DMS79 (cell line): ENCODE results near the gene SRSF3.
"Not testable (repeated sequence)": the region's sequence is repeated elsewhere in the genome, so short reads cannot be mapped to it uniquely, and the experiment has no call there.

Experiments
- DNase-seq: peaks from one replicate; lab custom pipeline; 2025; lab: John Stamatoyannopoulos, UW

The SRSF3 gene

DNA sequence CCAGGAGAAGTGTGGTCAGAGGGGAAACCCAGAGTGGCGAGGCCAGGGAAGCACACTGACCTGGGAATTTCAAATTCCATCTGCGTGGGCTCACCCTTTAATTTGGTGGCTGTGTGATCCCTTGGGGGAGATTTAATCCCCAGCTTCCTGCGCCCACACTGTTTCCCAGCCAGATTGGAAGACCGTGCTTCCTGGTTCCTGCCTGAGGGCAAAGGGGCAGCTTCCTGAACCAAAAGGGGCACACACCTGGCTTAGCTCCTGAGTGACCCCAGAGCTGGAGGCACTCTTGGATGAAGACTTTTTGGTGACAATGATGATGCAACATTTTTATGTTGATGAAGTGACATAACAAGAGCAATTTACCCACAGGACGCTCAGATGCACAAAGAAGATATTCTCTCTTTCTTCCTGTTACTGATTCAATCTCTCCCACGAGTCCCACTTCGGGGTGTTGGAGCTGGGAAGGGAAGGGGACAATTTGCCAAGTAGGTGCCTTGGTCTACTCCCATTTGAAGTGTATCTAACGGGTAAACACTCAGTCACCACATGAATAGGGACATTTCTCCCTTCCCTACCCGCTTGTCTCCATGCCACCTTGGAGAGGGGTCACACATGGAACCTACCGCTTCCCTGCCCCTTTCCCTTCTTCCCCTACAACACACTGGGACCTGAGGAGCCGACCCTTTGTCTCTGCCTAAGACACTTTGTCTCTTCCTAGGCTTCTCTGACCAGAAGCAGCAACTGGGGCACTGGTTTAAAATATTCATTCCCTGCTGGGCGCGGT, 55.7 kb downstream of the SRSF3 start:
- DNase-seq: no peak

DNA sequence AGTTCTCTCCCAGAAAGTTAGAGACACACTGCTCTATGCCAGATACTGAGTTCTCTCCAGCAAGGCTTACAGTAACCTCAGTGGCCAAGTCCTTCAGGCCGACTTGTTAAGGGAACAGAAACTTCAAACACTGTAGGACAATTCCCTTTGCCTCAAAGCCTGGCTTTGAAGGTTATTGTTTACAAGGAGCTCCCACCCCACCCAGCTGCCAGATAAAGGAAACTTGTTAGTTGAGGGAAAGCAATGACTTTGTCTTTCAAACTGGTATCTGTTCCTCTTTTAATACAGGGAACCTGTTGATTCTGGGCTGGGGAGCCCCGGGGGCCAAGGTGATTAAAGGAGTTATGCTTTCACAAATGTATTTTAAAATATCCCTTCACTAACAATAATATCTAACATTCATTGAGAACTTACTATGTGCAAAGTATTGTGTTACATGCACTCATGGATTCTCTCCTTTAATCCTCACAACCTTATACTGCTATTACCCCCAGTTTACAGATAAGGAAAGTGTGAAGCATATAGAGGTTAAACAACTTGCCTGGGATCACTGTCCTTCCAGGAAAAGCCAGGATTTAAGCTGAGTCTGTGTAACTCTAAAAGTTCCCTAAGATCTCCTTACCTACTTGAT, 56.8 kb downstream of the SRSF3 start:
- no peak for DNase-seq

DNA sequence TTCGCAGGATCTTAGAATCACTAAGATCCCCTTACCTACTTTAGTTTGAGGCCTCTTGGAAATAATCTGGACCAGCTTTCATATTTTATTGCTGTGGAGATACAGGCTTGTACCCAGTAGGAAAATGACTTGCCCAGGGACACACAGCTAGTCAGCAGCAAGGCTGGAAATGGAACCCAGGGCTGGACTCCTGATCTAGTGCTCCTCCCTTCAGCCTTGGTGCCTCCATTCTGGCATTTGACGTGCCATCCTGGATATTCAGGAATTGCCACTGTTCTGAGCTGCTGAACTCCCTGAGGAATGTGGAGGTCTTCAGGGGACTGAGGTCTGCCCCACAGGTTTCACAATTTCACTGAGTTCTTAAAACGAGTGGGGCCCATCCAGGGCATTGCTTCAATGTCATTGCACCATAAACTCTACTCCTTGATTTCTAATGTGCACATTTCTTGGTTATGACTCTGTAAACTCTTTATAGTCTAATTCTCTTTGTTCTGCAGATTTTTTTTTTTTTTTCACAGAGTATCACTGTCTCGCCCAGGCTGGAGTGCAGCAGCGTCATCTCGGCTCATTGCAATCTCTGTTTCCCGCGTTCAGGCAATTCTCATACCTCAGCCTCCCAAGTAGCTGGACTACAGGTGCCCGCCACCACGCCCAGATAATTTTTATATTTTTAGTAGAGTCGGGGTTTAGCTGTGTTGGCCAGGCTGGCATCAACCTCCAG, 57.7 kb downstream of the SRSF3 start:
- DNase-seq: no peak

DNA sequence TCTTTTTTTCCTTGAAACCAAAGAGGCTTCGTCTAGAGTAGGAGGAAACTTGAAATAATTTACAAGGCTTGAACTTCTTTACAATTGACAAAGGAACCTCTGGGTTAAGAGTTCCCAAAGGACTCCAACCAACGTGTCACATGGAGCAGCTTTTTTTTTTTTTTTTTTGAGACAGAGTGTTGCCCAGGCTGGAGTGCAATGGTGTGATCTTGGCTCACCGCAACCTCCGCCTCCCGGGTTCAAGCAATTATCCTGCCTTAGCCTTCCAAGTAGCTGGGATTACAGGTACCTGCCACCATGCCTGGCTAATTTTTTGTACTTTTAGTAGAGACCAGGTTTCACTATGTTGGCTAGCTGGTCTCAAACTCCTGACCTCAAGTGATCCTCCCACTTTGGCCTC, 60.3 kb downstream of the SRSF3 start:
- not testable (repeated sequence) for DNase-seq
